GM18526 (cell line): ENCODE measurements around the gene WDR13.

ENCODE experiments used
- POLR2A ChIP-seq: IDR thresholded peaks from 3 replicates; pipeline ENCODE4 v1.6.1; 2011; ENCODE audit not compliant: insufficient read length; ENCODE audit errors: extremely low read depth

WDR13 gene

DNA sequence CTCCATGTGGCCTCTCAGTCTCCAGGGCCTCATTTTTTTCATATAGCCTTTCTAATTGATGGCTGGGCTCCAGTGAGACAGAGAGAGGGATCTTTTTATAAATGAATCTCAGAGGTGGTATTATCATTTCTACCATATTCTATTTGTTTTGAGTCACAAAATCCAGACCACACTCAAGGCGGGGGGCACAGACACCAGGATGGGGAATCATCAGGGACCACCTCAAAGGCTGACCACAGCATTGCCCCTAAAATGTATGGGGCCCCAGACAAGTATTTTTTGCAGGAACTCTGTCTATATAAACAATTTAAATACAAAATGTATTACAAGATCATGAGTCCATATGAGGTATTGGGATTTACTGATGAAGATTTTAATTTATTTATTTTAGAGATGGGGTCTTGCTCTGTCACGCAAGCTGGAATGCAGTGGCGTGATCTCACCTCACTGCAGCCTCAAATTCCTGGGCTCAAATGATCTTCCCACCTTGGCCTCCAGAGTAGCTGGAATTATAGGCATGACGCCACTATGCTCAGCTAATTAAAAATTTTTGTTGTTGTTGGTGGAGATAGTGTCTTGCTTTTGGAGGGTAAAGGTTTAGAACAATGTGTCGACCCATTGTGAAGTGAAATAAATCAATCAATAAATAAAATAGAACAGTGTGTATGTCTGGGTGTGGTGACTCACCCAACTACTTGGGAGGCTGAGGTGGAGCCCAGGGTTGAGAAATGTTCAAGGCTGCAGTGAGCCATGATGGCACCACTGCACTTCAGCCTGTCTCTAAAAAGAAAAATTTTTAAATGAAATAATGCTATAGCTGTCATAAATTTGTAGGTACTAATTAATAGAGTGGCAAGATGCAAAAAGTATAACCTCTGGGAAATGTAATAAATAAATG is 29.4 kb downstream of the WDR13 start:
- no peak for TF ChIP-seq POLR2A

DNA sequence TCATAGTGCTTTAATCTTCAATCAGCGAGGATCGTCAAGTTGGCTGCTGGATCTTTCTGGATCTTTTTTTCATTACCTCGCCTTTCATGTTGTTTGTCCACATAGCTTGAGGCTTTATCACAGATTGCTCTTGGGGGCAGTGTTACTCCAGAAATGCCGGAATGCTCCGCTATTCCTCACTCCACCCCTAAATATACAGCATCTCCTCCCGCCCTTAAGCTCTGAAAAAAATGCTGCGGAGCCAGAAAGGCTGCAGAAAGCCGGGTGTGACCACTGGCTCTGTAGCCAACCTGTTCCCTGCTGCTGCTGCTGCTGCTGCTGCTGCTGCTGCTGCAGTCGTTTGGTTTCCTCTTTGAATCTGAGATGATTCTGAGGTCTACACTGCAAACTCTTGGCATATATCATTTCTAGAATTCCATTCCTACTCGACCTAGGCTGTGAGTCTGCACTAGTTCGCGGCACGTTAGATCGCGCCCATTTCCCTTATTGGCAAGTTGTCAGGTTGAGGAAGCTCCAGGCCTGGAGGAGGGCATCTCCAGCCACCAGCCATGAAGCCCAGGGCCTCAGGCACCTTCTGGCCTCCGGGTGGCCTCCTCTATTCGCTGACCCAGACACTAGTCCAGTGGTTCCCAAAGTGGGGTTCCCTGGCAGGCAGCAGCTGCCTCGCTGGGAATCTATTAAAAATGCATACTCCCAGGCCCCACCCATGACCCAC is 34.2 kb downstream of the WDR13 start:
- no peak for TF ChIP-seq POLR2A

DNA sequence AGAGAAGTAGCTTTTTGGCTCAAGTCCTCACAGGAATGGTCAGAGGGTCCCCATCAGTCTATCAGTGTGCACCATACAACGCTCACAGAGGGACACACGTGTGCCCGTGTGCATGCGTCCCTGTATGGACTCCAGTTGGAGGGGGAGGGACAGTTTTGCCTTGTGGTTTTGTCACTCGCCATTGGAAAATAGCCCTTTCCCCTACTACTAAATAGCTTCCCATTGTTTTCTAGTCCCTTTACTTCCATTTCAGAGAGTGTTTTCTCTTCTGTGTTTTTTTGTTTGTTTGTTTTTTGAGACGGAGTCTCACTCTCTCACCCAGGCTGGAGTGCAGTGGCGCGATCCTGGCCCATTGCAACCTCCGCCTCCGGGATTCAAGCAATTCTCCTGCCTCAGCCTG is 34.9 kb downstream of the WDR13 start:
- TF ChIP-seq POLR2A, result no peak

DNA sequence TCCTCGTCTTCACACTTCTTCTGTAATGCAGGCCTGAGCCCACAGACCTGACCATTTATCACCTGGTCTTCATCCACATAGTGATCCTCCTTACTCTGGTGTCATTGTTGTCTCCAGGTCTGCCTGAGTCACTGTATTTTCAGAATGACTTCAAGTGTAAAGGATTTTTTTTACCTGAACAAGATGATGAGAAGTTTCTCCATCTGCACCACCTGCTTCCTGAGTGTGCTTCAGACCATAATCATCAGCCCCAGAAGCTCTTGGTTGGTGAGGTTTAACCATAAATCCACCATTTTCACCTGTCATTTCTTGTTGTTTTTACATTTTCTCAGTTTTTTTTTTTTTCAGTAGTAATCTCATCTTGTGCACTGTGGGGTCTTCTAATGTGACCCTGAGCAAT is 39.0 kb downstream of the WDR13 start:
- no peak for TF ChIP-seq POLR2A

DNA sequence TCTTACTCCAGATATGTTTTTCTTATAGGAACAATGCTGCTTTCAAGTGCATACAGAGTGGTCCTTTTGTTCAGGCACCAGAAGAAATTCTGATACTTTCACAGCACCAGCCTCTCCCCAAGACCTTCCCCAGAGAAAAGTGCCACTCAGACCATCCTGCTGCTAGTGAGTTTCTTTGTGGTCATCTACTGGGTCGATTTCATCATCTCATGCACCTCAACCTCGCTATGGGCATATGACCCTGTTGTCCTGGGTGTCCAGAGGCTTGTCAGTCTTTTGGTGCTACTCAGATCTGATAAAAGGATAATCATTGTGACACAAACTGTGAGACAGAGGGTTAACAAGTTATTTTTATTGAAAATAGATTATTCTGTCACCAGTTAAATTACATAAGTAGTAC is 39.5 kb downstream of the WDR13 start:
- no peak for TF ChIP-seq POLR2A

DNA sequence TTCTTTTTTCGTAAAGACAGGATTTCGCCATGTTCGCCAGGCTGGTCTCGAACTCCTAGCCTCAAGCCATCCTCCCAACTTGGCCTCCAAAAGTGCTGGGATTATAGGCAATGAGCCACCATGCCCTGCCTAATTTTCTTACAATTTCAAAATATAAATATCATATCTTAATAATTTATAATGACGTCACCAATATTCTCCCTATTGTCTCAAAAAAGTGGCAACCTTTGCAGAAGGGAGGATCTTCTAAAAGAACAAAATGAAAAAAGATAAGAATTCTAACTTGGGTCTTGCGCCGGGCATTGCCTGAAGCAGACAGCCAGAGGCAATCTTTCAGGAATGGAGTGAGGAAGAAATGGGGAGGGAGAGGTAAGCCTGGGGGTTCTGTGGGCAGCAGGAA is 48.4 kb downstream of the WDR13 start:
- TF ChIP-seq POLR2A, result no peak

DNA sequence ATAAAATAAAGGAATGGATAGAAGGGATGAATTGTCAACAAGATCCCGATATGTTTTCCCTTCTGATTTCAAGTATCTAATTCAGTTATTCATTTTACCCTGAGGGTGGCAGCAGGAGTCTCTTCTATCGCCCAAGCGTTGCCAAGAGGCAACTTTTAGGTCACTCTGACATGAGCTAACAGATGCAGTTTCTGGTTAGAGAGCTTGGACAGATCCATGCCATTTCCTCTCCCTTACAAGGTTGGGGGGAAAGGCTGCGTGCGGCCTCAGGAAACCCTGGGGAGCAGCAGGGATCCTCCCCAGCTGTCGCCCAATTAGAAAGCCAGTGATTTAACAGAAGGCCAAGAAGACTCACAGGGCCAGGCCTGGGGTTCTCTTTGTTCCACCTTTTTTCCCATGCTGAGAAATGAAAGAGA is 51.1 kb downstream of the WDR13 start:
- TF ChIP-seq POLR2A, result no peak

DNA sequence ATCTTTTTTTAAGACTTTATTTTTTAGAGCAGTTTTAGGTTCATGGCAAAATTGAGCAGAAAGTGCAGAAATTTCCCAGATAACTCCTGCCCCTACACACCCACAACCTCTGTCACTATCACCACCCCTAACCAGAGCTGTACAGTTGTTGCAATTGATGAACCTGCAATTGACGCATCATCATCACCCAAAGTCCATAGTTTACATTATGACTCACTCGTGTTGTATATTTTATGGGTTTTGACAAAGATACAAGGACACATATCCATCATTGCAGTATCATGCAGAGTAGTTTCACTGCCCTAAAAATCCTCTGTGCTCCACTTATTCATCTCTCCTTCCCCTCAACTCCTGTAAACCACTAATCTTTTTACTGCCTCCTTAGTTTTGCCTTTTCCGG is 51.8 kb downstream of the WDR13 start:
- TF ChIP-seq POLR2A, result no peak
